Measurements from ENCODE around the gene CD33. TPM values are rescaled to one million over a fixed set of nuclear protein-coding genes. Genes with fewer than 3 reads are reported as not detected.

The CD33 gene
- total RNA-seq (2022; extraction: Qiagen RNA extraction): 0.06 to 0.08 TPM (median 0.07 TPM) in 3 of 5 replicates, not detected in the others

GRCh38 chr19:51224898-51225393 lies at the start of gene CD33:
Gene CD33 (plus strand): TSS chr19:51225080. CDS start chr19:51225119, 39 bp downstream.

GRCh38 chr19:51250786-51251467 lies 26.0 kb downstream of the CD33 start, which contains the start of gene SIGLECL1:
Gene SIGLECL1 (plus strand): TSS chr19:51251080. CDS start chr19:51264073, 12,993 bp downstream.

Other genes with a start within 250 kb of the CD33 start
- not detected in 5 replicates for gene KLK7, start 241.2 kb upstream of the CD33 start, total RNA-seq (2022; extraction: Qiagen RNA extraction)
- gene KLK8, start 223.5 kb upstream of the CD33 start, total RNA-seq (2022; extraction: Qiagen RNA extraction): not detected in 5 replicates
- gene KLK10, start 205.4 kb upstream of the CD33 start, total RNA-seq (2022; extraction: Qiagen RNA extraction): 0.21 to 0.53 TPM (median 0.31 TPM) in 5 replicates
- 0.12 TPM in 1 of 5 replicates, not detected in the others for gene KLK11, start 198.5 kb upstream of the CD33 start, total RNA-seq (2022; extraction: Qiagen RNA extraction)
- not detected in 5 replicates for gene KLK12, start 190.1 kb upstream of the CD33 start, total RNA-seq (2022; extraction: Qiagen RNA extraction)
- gene KLK13, start 160.0 kb upstream of the CD33 start, total RNA-seq (2022; extraction: Qiagen RNA extraction): 0.09 to 0.14 TPM (median 0.12 TPM) in 3 of 5 replicates, not detected in the others
- gene KLK14, start 142.2 kb upstream of the CD33 start, total RNA-seq (2022; extraction: Qiagen RNA extraction): 0.26 to 0.54 TPM (median 0.39 TPM) in 4 of 5 replicates, not detected in the other
- gene CTU1, start 116.7 kb upstream of the CD33 start, total RNA-seq (2022; extraction: Qiagen RNA extraction): 5.2 to 11.6 TPM (median 9.9 TPM) in 5 replicates
- gene SIGLEC9, start 100.2 kb upstream of the CD33 start, total RNA-seq (2022; extraction: Qiagen RNA extraction): 0.05 to 0.07 TPM (median 0.05 TPM) in 4 of 5 replicates, not detected in the other
- not detected in 5 replicates for gene SIGLEC7, start 82.8 kb upstream of the CD33 start, total RNA-seq (2022; extraction: Qiagen RNA extraction)
- 0.08 TPM in 1 of 5 replicates, not detected in the others for gene SIGLECL1, start 26.0 kb downstream of the CD33 start, total RNA-seq (2022; extraction: Qiagen RNA extraction)
- 0.06 to 0.13 TPM (median 0.07 TPM) in 4 of 5 replicates, not detected in the other for gene IGLON5, start 86.6 kb downstream of the CD33 start, total RNA-seq (2022; extraction: Qiagen RNA extraction)
- gene VSIG10L, start 117.1 kb downstream of the CD33 start, total RNA-seq (2022; extraction: Qiagen RNA extraction): 8.5 to 16.3 TPM (median 15.6 TPM) in 5 replicates
- gene ETFB, start 141.3 kb downstream of the CD33 start, total RNA-seq (2022; extraction: Qiagen RNA extraction): 223 to 280 TPM (median 242 TPM) in 5 replicates
- 8.9 to 13.0 TPM (median 12.9 TPM) in 5 replicates for gene CLDND2, start 143.9 kb downstream of the CD33 start, total RNA-seq (2022; extraction: Qiagen RNA extraction)
- gene NKG7, start 147.6 kb downstream of the CD33 start, total RNA-seq (2022; extraction: Qiagen RNA extraction): not detected in 5 replicates
- gene LIM2, start 162.9 kb downstream of the CD33 start, total RNA-seq (2022; extraction: Qiagen RNA extraction): not detected in 5 replicates
- not detected in 5 replicates for gene C19orf84, start 165.5 kb downstream of the CD33 start, total RNA-seq (2022; extraction: Qiagen RNA extraction)
- 0.02 to 0.06 TPM in 2 of 5 replicates, not detected in the others for gene SIGLEC10, start 192.6 kb downstream of the CD33 start, total RNA-seq (2022; extraction: Qiagen RNA extraction)
- gene SIGLEC8, start 233.4 kb downstream of the CD33 start, total RNA-seq (2022; extraction: Qiagen RNA extraction): not detected in 5 replicates